Stimulated activated CD4-positive, alpha-beta T cell treated with anti-CD3 and anti-CD28 coated beads, Interleukin-1b, Interleukin-23, amount 100 ng/mL, for 24 hours (primary cell): ENCODE measurements around the gene PEAK1.

Source experiments
- DNase-seq, 4 experiments: peaks; one replicate each; pipeline ENCODE4 v3.0.0-alpha.2; 2020; ENCODE audit warnings: low read depth in 4 of 4, low spot score in 1 of 4

Gene PEAK1

DNA sequence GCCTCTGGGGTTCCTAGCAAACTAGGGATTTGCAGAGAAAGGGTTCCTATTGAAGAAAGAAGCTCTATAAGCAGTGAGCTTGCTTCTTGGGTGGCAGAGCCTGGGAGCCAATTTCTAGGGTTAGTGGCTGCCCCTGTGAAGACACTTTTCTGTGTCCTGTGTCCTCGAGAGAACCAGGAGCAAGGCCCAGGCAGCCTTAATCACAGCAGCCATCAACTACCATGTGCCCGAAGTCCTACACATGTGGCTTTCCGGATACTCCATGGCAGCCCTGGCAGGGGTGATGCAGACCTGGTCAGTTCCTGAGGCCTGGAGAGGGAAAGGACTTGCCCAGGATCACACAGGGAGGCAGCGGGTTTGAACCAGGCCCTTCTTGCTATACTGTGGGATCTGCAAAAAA lies 321.3 kb downstream of the PEAK1 start:
- no peak for DNase-seq

DNA sequence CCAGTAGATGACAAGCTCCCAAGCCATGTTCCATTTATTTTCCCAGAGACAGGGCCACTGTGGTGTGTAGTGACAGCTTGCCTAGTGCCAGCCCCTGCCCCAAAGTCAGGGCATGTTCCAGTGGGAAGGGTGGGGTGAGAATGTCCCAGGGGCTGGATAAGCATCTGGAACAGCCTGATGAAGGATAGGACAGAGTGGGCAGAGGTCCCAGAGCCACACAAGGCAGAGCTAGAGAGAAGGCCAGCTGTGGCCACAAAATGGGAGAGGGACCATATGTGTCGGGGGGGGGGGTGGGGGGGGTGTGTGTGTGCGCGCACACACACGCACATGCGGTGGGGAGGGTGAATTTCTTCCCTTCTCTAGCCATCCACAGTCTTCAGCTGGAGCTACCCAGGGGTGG lies 322.0 kb downstream of the PEAK1 start:
- DNase-seq = no peak

DNA sequence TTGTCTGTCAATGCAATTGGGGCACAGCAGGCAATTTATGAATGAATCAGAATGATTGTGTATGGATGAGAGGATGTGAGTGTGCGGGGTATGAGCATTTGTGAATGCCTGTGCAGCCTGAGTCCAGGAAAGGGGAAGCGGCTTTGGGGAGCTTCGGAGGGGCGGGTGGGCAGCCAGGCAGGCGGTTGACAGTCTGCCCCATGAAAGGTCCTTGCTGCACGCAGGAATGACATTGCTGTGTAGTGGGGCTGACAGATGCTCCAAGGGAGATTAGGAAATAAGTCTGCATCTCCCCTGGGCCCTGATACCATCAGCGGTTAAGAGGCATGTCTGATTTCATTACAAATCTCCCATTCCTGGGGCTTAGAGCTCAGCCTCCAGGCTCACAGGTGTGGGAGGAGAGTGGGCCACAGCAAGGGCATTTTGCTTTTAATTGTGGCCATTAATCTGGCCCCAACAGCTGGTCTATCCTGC lies 322.6 kb downstream of the PEAK1 start:
- no peak for DNase-seq

DNA sequence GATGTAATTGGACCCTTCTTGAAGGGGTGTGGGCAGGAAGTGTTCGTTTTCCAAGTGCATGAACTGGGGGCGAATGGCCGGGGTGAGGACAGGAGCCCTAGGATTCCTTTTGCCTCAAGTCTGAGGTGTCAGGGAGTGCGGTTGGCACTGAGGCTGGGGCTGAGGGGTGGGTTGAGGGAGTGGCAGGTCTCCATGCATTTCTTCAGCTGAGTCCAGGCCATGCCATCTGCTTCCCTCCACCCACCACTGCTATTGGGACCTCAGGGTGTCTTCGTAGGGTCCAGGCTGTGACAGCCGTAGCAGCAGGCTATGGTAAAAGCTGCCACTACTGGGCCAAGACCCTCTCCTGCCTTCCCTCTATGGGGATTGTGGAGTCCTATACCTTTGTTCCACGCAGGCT lies 323.4 kb downstream of the PEAK1 start:
- DNase-seq = no peak

DNA sequence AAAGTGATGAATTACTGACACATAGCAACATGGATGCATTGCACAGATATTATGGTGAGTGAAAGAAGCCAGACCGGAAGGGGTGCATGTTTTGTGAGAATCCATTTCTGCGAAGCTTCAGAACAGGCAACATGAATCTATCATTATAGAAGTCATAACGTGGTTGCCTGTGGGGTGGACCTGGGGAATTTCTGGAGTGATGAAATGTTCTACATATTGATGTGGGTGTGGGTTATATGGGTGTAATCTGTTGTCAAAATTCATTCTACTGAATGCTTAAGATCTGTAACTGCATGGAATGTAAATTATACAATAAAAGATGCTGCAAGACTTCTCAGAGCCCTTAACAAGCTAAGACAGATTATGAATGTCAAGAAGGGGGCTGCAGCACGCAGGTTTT lies 323.8 kb downstream of the PEAK1 start:
- no peak for DNase-seq

DNA sequence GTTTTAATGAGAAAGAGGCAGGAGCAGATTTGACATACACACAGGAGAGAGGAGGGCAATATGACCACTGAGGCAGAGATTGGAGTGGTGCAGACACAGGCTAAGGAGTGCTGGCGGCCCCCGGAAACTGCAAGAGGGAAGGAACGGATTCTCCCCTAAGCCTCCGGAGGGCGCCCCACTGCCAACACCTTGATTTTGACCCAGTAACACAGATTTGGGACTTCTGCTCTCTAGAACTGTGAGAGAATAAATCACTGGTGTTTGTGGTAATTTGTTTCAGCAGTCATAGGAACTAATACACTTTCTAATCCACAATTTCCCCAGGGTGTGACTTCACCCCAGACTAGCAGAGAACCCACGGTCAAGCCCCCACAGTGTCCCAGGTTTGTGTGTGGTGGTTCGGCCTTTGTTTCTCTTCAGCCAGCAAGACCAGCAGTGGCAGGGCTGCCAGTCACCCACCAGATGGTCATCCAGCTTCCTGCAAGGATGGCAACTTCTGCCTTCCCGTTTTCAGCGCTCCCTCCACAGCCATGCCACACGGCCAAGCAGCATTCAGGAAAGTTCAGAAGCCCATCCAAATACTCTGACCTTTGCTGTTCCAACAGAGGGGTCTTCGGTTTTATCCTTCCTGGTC lies 325.4 kb downstream of the PEAK1 start:
- peak in 1 of 4 experiments; percentile 12 for DNase-seq

DNA sequence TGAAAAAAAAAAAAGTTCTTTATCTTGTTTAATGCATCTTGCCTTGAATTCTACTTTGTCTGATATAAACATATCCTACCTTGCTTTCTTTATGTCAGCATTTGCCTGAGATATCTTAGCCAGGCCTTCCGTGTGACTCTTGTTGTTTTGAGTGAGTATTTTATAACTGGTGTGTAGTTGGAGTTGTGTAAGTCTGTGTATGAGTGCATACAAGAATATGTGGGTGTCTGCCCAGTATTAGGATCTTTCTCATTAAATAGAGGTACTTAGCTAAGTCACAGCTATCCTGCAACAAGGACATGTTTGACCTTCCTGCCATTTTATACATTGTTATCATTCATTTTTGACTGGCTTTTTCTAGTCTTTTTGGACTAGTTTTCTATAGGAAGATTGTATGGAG lies 326.5 kb downstream of the PEAK1 start:
- DNase-seq = no peak

DNA sequence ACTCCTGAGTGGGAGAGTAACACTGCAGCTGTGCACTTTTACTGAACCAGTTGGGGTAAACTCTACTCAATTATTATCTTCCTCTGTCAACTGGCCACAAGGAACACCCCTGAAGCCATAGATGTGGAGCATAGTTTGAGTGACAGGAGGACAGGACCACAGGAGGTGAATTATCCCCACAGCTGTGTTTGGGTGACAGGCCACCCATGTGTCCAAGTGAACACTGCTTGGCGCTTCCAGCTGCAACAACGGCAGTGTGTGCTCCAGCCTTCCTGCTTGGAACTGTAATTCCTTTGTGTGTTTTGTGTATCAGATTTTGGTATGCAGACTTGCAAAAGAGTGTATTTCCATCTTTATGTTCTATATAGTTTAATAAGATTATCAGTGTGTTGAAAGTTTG lies 328.8 kb downstream of the PEAK1 start:
- DNase-seq = no peak

DNA sequence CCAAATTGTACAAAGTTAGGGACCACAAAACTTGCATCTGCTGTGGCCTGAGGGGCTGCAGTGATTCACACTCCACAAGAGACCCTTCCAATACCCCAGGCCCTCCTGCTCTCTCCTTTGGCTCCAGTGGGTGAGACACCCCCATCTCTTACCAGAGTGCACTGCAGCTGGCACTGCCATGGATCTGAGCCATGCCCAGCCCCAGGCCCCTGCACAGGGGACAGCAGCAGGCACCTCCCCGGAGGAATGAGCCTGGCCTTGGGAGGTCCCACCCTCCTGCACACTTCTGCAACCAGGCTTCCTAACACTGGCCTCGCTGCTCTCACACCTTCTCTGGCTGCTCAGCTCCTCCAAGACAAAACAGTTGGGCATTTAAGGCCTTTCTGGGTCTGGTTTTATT lies 332.7 kb downstream of the PEAK1 start:
- no peak for DNase-seq

DNA sequence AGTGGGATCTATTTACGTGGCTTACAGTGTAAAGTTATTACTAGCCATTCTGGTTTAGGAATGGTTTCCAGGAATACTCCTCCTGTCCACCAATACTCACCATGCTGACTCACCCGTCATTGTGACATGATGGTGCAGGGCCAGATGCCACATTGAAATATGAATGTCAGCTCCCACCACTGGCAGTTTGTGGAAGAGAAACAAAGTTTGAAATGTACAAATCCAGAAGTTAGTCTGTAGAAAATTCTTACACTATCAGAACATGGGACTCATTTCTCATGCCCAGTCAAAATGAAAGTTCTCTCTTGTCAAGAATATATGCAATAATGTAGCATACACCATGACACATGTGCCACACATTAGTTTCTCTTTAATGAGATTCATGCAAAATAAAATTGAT lies 334.6 kb downstream of the PEAK1 start:
- no peak for DNase-seq

DNA sequence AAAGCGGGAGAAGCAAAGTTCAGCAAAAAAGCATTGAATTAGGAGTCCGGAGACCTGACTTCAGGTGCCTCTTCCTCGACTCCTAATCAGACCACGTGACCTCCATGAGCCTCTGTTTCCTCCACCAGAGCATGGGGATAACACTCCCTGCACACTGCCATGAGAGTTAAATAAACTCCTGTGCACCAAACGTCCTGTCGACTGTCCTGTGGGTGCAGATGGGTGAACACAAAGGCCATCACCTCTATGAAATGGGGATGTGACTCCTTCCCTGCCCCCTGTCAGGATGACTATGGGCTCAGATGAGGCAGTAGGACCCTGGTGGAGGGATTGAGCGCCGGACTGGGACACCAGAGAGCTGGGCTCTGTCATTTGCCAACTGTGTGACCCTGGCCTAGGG lies 335.5 kb downstream of the PEAK1 start:
- no peak for DNase-seq

DNA sequence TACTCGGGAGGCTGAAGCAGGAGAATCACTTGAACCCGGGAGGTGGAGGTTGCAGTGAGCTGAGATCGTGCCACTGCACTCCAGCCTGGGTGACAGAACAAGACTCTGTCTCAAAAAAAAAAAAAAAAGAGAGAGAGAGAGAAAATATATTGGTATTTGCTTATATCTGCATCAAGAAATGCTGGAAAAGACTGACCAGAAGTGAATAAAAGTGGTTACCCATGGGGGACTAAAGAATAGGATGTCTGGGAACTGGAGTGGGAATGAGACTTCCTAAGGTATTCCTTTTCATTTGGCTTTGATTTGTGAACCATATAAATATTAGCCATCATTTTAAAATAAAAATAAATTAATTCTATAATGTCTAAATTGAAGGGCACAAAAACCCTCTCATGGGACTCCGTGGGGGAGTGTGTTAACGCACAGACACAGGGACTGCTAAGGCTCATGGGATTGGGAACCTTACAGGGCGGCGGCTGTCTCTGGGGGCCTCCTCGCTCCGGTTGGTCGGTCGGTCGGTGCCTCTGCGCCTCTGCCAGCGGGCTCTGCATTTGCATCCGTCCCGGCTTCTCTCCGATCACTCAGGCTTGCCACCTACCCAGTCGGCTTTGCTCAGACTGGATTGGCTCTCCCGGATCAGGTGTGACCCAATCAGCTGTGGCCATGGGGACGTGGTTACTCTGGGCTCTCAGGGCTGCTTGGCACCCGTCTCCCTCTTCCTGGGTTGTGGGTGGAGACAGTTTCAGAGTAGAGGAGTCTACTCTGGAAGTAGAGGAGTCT lies 336.3 kb downstream of the PEAK1 start:
- DNase-seq = peak in 2 of 4 experiments; percentile 45 to 49

DNA sequence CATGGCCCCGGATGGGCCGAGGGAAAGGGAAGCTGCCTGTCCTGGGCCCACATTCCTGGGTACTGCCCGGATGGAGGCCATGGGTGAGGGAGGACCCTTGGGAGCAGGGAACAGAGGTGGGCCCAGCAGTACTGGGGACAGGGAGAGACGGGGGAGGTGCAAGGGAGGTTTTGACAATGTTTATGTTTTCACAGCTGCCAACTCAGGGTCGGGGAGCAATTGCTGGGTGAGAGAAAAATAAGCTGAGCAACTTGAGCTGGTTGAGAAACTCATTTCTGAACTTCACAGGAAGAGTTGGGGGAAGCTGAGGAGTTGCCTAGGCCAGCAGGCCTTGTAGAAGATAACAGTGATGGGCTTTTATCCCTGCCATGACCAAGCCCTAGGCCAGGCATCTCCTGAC lies 337.9 kb downstream of the PEAK1 start:
- DNase-seq = no peak

DNA sequence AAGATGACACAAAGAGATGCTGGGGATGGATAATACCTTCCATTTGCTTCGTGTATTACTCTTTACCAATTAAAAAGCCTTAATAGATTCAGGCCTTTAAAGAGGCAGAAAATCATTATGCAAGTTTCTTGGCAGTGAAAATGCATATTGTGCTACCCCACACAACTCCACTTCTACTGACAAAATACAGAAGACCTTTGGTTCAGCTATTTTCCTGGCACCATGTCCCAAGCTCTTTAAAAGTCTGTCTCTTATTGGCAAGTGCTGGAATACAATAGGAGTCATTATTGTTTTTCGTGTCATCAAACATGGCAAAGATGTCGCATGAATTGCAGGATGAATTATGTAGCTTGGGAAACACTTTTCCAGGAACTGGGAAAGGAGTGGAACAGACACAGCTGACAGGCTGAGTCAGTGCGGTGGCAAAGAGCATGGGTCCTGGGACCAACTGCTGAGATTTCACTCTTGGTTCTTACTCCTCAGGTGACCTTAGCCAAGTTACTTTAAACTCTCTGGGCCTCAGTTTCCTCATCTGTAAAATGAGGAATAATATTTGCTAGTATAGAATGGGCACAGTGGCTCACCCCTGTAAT lies 343.5 kb downstream of the PEAK1 start:
- no peak for DNase-seq

DNA sequence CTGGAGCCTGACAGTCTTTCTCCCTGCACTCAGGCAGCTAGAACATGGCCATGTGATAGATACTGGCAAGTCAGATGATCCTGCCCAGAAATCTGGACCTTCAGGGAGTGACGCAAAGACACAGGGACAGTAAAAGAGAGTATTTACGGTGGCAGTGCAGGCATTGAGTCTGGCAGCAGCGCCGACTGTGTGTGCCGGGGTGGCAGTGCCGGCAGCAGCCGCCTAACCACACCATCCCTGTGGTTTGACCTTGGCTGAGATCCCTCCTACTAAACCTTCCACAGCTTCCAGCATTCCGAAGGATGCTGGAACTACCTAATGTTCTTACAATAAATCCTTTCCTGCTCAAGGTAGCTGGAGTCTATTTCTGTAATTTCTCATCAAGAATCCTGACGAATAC lies 344.4 kb downstream of the PEAK1 start:
- no peak for DNase-seq

DNA sequence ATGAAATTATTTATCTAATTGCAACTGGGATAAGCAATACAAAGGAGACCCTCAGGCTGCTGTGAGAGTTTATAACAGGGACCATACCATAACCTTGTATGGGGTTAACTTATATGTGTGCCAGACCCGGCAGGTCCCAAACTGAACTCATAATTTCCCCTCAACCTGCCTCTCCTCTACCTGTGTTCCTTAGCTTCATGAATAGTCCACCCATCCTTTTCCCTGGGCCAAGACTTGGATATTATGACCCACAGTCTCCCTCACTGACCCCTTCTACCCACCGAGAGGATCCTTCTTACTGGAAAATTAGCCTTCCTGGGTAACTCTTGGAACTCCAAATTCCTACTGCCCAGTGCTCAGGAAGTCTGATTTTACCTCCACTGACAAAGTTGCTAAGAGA lies 345.6 kb downstream of the PEAK1 start:
- DNase-seq = no peak

DNA sequence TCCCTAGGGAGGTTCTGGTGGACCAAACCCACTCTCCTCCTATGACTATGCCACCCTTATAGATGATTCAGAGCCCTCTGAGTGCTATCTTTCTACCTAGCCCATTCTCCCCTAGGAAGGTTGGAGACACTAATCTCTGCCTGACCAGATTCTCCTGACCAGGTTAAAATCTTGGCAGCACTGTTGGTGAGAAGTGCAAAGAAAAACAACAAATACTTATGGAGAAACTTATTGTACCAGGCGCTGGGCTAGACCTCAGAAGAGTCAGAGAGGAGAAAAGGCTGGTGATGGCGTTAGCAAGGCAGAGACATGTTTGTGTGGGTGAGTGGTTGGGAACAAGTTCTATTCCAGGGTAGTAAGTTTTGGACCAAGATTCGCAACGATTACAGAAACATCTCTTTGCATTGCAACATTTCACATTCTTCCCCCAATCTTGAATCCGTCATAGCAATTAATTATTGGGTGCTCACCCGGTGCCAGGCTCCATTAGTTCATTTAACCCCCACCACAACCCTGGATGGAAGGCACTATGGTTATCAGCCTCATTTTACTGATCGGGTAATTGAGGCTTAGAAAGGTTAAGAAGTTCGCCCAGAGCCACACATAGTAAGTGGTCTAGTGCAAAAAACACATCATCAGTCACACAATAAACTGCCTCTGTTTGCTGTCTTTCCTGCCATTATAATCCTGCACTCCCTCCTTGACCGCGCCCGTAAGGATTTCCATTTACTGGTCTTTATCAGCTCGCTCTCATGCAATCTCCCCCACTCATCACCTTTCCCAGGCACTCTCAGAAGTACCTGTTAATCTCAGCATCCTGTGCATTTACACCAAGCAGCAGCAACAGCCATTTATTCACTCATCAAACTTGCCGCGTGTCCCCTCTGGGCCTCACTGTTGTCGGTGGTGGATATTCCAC lies 348.3 kb downstream of the PEAK1 start:
- DNase-seq = no peak

DNA sequence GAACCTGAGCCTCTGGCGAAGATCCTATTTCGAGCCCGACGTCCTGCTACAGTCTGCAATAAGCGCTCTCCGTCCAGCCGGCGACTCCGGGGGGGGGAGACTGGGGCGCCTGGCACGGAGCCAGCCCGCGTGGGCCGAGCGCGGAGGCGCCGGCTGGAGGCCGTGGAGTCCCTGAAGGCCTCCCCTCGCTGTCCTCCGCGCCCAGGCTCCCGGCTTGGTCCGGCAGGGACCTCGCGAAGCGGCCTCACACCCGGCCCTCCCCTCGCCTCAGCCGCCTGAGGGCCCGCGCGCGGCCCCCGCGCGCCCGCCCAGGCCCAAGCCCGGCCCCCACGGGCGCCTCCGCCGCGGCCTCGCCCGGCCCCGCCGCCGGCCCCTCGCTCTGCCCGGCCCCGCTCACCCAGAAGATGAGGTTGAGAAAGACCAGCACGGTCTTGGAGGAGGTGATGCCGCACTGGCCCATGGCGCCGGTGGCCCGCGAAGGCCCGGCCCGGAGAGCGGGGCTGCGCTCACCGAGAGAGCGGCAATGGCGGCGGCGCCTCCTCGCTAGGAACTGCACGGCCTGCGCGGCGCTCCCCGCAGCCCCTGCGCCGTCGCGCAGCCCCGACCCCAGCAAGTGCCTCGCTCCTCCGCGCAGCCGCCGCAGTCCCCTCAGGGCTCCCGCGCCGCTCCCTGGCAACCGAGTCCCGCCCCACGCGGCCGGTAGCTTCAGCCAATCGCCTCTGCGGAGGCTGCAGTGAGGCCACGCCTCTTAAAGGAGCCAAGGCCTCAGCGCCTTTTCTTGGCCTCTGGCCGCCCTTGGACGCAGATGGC lies 349.2 kb downstream of the PEAK1 start, which contains the start of gene TSPAN3:
Gene TSPAN3, minus strand, starts transcription at position 615 of the 810 bp plus-strand sequence. Its CDS starts 155 bp downstream, at position 460.
- DNase-seq = peak; percentile 78 to 91 (median 83)

DNA sequence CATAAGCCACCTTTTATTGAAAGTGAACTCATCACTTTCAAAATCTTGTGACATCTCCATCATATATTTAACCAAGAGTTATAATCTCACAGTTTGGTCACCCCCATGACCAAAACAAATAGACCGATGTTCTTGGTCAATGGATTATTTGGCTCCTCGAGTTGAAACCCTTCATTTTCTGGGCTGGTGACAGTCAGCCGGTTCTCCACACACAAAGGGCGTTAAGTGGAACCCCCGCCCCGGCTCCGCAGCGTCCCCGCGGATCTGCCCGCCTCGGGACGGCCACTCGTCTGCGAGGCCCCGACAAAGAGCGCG lies 349.8 kb downstream of the PEAK1 start:
- no peak for DNase-seq

DNA sequence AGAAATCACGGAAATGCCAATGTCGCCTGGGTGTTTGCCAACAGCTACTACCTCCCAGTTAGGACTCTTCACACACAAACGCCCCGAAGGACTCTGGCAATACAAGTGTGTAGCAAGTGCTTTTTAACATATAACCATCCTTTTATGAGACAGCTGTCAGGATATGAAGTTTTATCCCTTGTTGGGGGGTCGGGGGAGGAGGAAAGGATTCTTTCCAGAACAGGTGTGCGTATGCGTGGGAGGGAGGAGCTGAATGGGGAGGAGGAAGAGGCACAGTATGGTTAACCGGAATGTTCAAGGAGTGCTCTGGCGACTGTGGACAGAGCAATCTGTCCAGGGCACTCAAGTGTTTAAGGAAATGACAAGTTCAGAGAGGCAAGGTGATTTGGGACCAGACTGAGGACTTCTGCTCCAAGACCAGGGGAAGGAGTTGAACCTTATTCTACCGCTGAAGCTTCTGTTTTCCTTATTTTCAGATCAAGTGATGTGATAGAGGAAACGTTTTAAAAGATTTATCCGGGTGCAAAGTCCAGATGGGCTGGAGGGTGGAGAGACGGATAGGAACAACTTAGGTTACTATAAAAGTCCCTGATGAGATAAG lies 350.3 kb downstream of the PEAK1 start:
- no peak for DNase-seq
